ENCODE data around the gene LSM12.

LSM12 gene

DNA sequence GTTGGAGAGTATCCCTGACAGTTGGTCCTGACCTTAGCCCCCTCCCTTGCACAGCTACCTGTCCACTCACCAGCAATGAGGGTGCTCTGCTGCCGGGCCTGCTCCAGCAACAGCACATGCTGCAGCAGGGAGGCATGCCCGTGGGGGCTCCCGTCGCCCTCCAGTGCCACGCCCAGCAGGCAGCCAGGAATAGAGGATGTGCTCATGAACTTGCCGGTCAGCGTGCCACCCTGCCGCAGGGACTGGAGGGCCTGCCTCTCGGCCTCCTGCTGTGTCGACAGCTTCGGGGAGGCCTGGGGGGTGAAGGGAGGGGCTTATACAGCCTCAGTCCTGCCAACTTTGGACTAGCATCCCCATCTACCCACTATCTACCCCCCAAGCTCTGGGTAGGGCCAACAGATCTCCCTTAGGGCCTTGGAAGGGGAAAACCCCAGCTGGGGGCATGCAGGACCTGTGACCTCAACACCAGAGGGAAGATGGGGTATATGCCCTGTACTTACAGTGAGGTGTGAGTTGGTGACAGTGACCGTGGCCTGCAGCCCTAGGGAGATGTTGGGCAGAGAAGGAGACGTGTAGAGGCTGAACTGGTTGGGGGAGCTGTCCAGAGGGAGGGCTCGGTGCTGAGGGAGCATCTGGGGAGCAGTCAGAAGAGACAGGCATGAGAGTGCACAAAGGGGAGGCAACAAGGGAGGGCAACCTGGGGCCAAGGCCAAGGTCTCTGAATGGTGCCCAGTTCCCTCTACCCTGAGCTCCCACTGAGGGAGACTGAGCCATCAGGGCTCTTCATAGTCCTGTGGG is 24.9 kb upstream of the LSM12 start:
- no peak overlapping the region for H3K4me3 ChIP-seq (ENCODE audit: low read length)
- TF ChIP-seq EZH2 (optimal IDR thresholded peaks at IDR 0.05; ENCODE audit: low read depth, low read length) (no peak), EZH2phosphoT487 (IDR thresholded peaks at IDR 0.05; ENCODE audit: low read length) (no peak)
- TF ChIP-seq, protein P1, sequence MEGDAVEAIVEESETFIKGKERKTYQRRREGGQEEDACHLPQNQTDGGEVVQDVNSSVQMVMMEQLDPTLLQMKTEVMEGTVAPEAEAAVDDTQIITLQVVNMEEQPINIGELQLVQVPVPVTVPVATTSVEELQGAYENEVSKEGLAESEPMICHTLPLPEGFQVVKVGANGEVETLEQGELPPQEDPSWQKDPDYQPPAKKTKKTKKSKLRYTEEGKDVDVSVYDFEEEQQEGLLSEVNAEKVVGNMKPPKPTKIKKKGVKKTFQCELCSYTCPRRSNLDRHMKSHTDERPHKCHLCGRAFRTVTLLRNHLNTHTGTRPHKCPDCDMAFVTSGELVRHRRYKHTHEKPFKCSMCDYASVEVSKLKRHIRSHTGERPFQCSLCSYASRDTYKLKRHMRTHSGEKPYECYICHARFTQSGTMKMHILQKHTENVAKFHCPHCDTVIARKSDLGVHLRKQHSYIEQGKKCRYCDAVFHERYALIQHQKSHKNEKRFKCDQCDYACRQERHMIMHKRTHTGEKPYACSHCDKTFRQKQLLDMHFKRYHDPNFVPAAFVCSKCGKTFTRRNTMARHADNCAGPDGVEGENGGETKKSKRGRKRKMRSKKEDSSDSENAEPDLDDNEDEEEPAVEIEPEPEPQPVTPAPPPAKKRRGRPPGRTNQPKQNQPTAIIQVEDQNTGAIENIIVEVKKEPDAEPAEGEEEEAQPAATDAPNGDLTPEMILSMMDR (IDR thresholded peaks at IDR 0.05; ENCODE audit: low read length): no peak
- H3K79me2 ChIP-seq (ENCODE audit: low read length): peaks cover 18% of the 10 kb centered on the region
- H3K4me1 ChIP-seq (ENCODE audit: low read length): 0 out of 2 replicates have a peak, but pooled peaks cover 4% of the 10 kb centered on the region
- no peak overlapping the region for H3K27ac ChIP-seq (ENCODE audit: low read length)
- no peaks in the 10 kb centered on the region for H4K20me1 ChIP-seq (ENCODE audit: insufficient read depth, low read length)
- H3K9me2 ChIP-seq (replicated peaks; ENCODE audit: insufficient read depth, low read length): no peaks in the 10 kb centered on the region
- H3K4me2 ChIP-seq (ENCODE audit: low read depth, low read length): no peak overlapping the region
- no peaks in the 10 kb centered on the region for H3K9me3 ChIP-seq (replicated peaks; ENCODE audit: insufficient read depth, low read length)
- H2AFZ ChIP-seq (ENCODE audit: low read length): no peak overlapping the region
- H3K36me3 ChIP-seq (replicated peaks; ENCODE audit: insufficient read depth, low read length): no peaks in the 10 kb centered on the region; the same call in 1 of the 2 replicates
- H3K9ac ChIP-seq (ENCODE audit: low read length): no peak overlapping the region
- no peak for DNase-seq
- no peaks in the 10 kb centered on the region for H3K27me3 ChIP-seq (replicated peaks; ENCODE audit: insufficient read depth, low read length)
- no peaks in the 10 kb centered on the region for H3F3A ChIP-seq (ENCODE audit: insufficient read depth, low read length)

DNA sequence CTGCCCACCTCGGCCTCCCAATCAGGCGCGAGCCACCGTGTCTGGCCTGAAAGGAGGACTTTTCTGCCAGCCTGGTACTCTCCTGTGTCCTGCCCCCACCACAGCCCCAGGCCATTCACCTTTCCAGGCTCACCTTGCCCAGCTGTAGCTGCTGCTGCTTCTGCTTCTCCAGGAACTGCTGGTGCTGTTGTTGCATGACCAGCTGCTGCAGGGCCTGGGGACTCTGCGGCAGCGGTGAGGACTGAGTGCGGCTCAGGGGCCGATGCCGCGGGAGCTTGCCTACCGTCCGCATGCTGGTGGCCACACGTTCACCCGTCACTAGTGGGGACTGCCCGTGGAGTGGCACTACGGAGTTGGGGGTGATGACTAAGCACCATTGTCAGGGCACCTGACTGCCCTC is 21.8 kb upstream of the LSM12 start:
- no peaks in the 10 kb centered on the region for H3K27me3 ChIP-seq (replicated peaks; ENCODE audit: insufficient read depth, low read length)
- no peak overlapping the region for H3K4me3 ChIP-seq (ENCODE audit: low read length)
- no peak overlapping the region for H2AFZ ChIP-seq (ENCODE audit: low read length)
- no peaks in the 10 kb centered on the region for H3F3A ChIP-seq (ENCODE audit: insufficient read depth, low read length)
- H3K4me2 ChIP-seq (ENCODE audit: low read depth, low read length): no peak overlapping the region
- no peaks in the 10 kb centered on the region; the same call in 1 of the 2 replicates for H3K36me3 ChIP-seq (replicated peaks; ENCODE audit: insufficient read depth, low read length)
- H3K27ac ChIP-seq (ENCODE audit: low read length): no peak overlapping the region
- no peak for TF ChIP-seq EZH2 (optimal IDR thresholded peaks at IDR 0.05; ENCODE audit: low read depth, low read length)
- no peak for TF ChIP-seq EZH2phosphoT487 (IDR thresholded peaks at IDR 0.05; ENCODE audit: low read length)
- TF ChIP-seq, protein P1 (IDR thresholded peaks at IDR 0.05; ENCODE audit: low read length): no peak
- H3K9ac ChIP-seq (ENCODE audit: low read length): no peak overlapping the region
- no peaks in the 10 kb centered on the region for H4K20me1 ChIP-seq (ENCODE audit: insufficient read depth, low read length)
- DNase-seq: no peak
- H3K9me2 ChIP-seq (replicated peaks; ENCODE audit: insufficient read depth, low read length): no peaks in the 10 kb centered on the region
- no peaks in the 10 kb centered on the region for H3K4me1 ChIP-seq (ENCODE audit: low read length)
- no peaks in the 10 kb centered on the region for H3K79me2 ChIP-seq (ENCODE audit: low read length)
- no peaks in the 10 kb centered on the region for H3K9me3 ChIP-seq (replicated peaks; ENCODE audit: insufficient read depth, low read length)

DNA sequence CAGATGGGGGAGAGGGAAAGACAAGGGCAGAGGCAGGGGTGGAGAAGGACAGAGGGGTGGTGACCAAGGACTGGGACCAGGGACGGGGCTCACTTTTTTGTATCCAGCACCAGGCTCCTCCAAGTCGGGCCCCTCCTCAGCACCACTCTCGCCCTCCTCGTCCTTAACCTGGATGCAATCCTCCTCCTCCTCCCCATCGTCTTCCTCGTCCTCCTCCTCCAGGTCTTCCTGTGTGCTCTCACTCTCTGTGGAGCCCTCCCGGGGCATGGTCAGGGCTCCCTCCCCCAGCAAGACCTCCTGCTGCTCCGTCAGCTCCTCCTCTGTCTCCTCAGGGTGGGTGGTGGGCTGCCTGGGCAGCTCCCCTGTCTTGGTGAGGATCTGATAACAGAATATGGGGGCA is 20.8 kb upstream of the LSM12 start:
- Histone ChIP-seq H4K20me1 (ENCODE audit: insufficient read depth, low read length) (no peaks in the 10 kb centered on the region), H3K9ac (ENCODE audit: low read length) (no peak overlapping the region), H3K9me2 (replicated peaks; ENCODE audit: insufficient read depth, low read length) (no peaks in the 10 kb centered on the region), H3K79me2 (ENCODE audit: low read length) (no peaks in the 10 kb centered on the region), H3K9me3 (replicated peaks; ENCODE audit: insufficient read depth, low read length) (no peaks in the 10 kb centered on the region), H3K27ac (ENCODE audit: low read length) (no peak overlapping the region), H3K4me3 (ENCODE audit: low read length) (no peak overlapping the region), H3K4me2 (ENCODE audit: low read depth, low read length) (no peak overlapping the region), H3K4me1 (ENCODE audit: low read length) (no peaks in the 10 kb centered on the region), H3F3A (ENCODE audit: insufficient read depth, low read length) (no peaks in the 10 kb centered on the region), H2AFZ (ENCODE audit: low read length) (no peak overlapping the region), H3K27me3 (replicated peaks; ENCODE audit: insufficient read depth, low read length) (no peaks in the 10 kb centered on the region), H3K36me3 (replicated peaks; ENCODE audit: insufficient read depth, low read length) (no peaks in the 10 kb centered on the region; the same call in 1 of the 2 replicates)
- DNase-seq: no peak
- no peak for TF ChIP-seq EZH2phosphoT487 (IDR thresholded peaks at IDR 0.05; ENCODE audit: low read length)
- no peak for TF ChIP-seq EZH2 (optimal IDR thresholded peaks at IDR 0.05; ENCODE audit: low read depth, low read length)
- TF ChIP-seq, protein P1 (IDR thresholded peaks at IDR 0.05; ENCODE audit: low read length): no peak
